ENCODE data around the gene ALDH1L1. TPM values are rescaled to one million over a fixed set of nuclear protein-coding genes. Genes with fewer than 3 reads are reported as not detected.

The ALDH1L1 gene
- total and polyA plus RNA-seq, 2 of the 8 experiments (the other 6 are each of a cell fraction or from before 2014, with no cell fraction given) = 0.98 to 1.6 TPM

DNA sequence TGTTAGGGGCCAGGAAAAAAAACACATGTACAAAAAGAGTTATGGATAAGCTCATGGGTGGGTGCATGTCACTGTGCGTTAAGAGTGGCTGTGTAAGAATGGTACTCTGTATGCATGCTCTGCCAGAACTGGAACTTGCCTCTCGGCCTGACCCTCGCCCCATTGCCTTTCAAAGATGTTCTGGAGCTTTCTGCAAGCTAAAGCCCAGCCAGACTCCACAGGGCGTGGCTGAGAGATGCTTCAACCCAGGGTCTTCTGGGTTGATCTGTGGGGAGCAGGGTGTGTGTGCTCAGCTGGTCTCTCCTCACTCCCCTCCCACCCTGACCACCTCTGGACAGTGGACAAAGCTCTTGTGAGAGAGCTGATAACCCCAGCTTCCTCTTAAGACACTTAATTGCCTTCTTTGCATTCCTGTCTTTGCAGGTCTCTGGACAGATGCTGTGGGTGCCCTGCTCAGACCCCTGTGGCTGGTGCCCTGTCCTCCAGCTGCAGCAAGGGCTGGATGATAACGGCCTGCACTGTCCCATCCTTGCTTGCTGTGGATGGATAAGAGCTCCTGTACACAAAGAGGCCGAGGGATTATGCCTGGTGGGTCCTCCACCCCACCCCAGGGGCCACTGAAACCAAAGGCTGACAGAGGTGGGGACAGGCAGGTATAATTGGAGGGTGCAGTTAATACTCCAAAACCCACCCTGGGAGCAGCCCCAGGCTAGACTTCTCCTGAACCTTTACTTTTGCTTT lies 28.7 kb downstream of the ALDH1L1 start (continued):
- no peak for TF ChIP-seq CTBP2 (IDR thresholded peaks at IDR 0.05; ENCODE audit: borderline replicate concordance, insufficient read depth, insufficient read length, low read length)
- TF ChIP-seq, protein P1, sequence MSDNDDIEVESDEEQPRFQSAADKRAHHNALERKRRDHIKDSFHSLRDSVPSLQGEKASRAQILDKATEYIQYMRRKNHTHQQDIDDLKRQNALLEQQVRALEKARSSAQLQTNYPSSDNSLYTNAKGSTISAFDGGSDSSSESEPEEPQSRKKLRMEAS (IDR thresholded peaks at IDR 0.05) = no peak
- no peak for TF ChIP-seq SIRT6 (IDR thresholded peaks at IDR 0.05; ENCODE audit: low read length)
